ENCODE measurements around the gene KLHL30. TPM values are rescaled to one million over a fixed set of nuclear protein-coding genes. Genes with fewer than 3 reads are reported as not detected.
A peak's percentile ranks its signal among the peaks of the same experiment; 100 is the strongest.

KLHL30 gene
- total RNA-seq, 2 donors from 2014 or later = not detected

- Mint-ChIP-seq H3K27ac (no peak overlapping the region), H3K9me3 (peaks cover 0 to 2% of the 10 kb centered on the region in 2 donors), H3K36me3 (no peaks in the 10 kb centered on the region)
- DNase-seq (ENCODE audit: low spot score in 2 of 2) (no peak), ATAC-seq (no peak)
Observed at GRCh38 chr2:238148981-238149380, 10.5 kb downstream of the KLHL30 start.

- no peak for ATAC-seq
Observed at GRCh38 chr2:238149841-238150572, 11.5 kb downstream of the KLHL30 start.

GRCh38 chr2:238150686-238151085, 12.2 kb downstream of the KLHL30 start:
- ATAC-seq = no peak
- peaks cover 0 to 8% of the 10 kb centered on the region in 2 donors for H3K9me3 Mint-ChIP-seq
- H3K27ac Mint-ChIP-seq = no peak overlapping the region
- no peaks in the 10 kb centered on the region for H3K36me3 Mint-ChIP-seq
- no peak for DNase-seq (ENCODE audit: low spot score in 2 of 2)

More at GRCh38 chr2:238149841-238150572, 11.5 kb downstream of the KLHL30 start:
- no peaks in the 10 kb centered on the region for H3K36me3 Mint-ChIP-seq
- DNase-seq (ENCODE audit: low spot score in 2 of 2) = no peak
- no peak overlapping the region for H3K27ac Mint-ChIP-seq
- peaks cover 0 to 8% of the 10 kb centered on the region in 2 donors for H3K9me3 Mint-ChIP-seq

- no peak overlapping the region for H3K27ac Mint-ChIP-seq
Observed at GRCh38 chr2:238151205-238151604, 12.7 kb downstream of the KLHL30 start.

GRCh38 chr2:238151628-238152235, 13.3 kb downstream of the KLHL30 start:
- peak in 1 of 2 donors; percentile 9 for ATAC-seq
- H3K9me3 Mint-ChIP-seq = peaks cover 0 to 8% of the 10 kb centered on the region in 2 donors
- H3K27ac Mint-ChIP-seq = no peak overlapping the region
- DNase-seq (ENCODE audit: low spot score in 2 of 2) = no peak
- H3K36me3 Mint-ChIP-seq = no peaks in the 10 kb centered on the region

More at GRCh38 chr2:238151205-238151604, 12.7 kb downstream of the KLHL30 start:
- H3K36me3 Mint-ChIP-seq = no peaks in the 10 kb centered on the region
- peaks cover 0 to 8% of the 10 kb centered on the region in 2 donors for H3K9me3 Mint-ChIP-seq
- ATAC-seq (no peak), DNase-seq (ENCODE audit: low spot score in 2 of 2) (no peak)

- no peak for DNase-seq (ENCODE audit: low spot score in 2 of 2)
- Mint-ChIP-seq H3K9me3 (peaks cover 0 to 8% of the 10 kb centered on the region in 2 donors), H3K36me3 (no peaks in the 10 kb centered on the region), H3K27ac (no peak overlapping the region)
- no peak for ATAC-seq
Observed at GRCh38 chr2:238152771-238153688, 14.6 kb downstream of the KLHL30 start.

GRCh38 chr2:238154570-238154969, 16.1 kb downstream of the KLHL30 start:
- H3K9me3 Mint-ChIP-seq = peaks cover 0 to 8% of the 10 kb centered on the region in 2 donors
- H3K36me3 Mint-ChIP-seq = no peaks in the 10 kb centered on the region
- no peak overlapping the region for H3K27ac Mint-ChIP-seq
- DNase-seq (ENCODE audit: low spot score in 2 of 2) (no peak), ATAC-seq (no peak)

GRCh38 chr2:238155051-238155760, 16.7 kb downstream of the KLHL30 start:
- no peaks in the 10 kb centered on the region for H3K36me3 Mint-ChIP-seq

GRCh38 chr2:238155761-238156694, 17.6 kb downstream of the KLHL30 start:
- Mint-ChIP-seq H3K36me3 (no peaks in the 10 kb centered on the region), H3K27ac (no peak overlapping the region), H3K9me3 (peaks cover 0 to 8% of the 10 kb centered on the region in 2 donors)
- ATAC-seq (no peak), DNase-seq (ENCODE audit: low spot score in 2 of 2) (no peak)

More at GRCh38 chr2:238155051-238155760, 16.7 kb downstream of the KLHL30 start:
- H3K27ac Mint-ChIP-seq = no peak overlapping the region
- peaks cover 0 to 8% of the 10 kb centered on the region in 2 donors for H3K9me3 Mint-ChIP-seq
- ATAC-seq (no peak), DNase-seq (ENCODE audit: low spot score in 2 of 2) (no peak)

- H3K27ac Mint-ChIP-seq = no peak overlapping the region
- no peak for DNase-seq (ENCODE audit: low spot score in 2 of 2)
- peaks cover 0 to 8% of the 10 kb centered on the region in 2 donors for H3K9me3 Mint-ChIP-seq
- H3K36me3 Mint-ChIP-seq = no peaks in the 10 kb centered on the region
- ATAC-seq = no peak
Observed at GRCh38 chr2:238157506-238158017, 19.1 kb downstream of the KLHL30 start.

- DNase-seq (ENCODE audit: low spot score in 2 of 2) (no peak), ATAC-seq (no peak)
- Mint-ChIP-seq H3K36me3 (no peaks in the 10 kb centered on the region), H3K27ac (no peak overlapping the region), H3K9me3 (peaks cover 0 to 8% of the 10 kb centered on the region in 2 donors)
Observed at GRCh38 chr2:238158018-238158508, 19.6 kb downstream of the KLHL30 start.

GRCh38 chr2:238158509-238159070, 20.1 kb downstream of the KLHL30 start, which contains the start of gene ERFE:
TSS of gene ERFE (plus strand) at chr2:238158970. CDS start at chr2:238159008, 38 bp downstream.
- Mint-ChIP-seq H3K9me3 (peaks cover 0 to 8% of the 10 kb centered on the region in 2 donors), H3K36me3 (no peaks in the 10 kb centered on the region), H3K27ac (no peak within 1 kb of the TSS)
- DNase-seq (ENCODE audit: low spot score in 2 of 2) (peak in 1 of 2 donors; percentile 80), ATAC-seq (peak; percentile 70 to 79)

- DNase-seq (ENCODE audit: low spot score in 2 of 2) (peak in 1 of 2 donors; percentile 43), ATAC-seq (peak; percentile 55 to 64)
- Mint-ChIP-seq H3K9me3 (peaks cover 0 to 5% of the 10 kb centered on the region in 2 donors), H3K36me3 (no peaks in the 10 kb centered on the region), H3K27ac (no peak overlapping the region)
Observed at GRCh38 chr2:238159071-238159539, 20.6 kb downstream of the KLHL30 start.

- Mint-ChIP-seq H3K36me3 (peaks cover 0 to under 1% of the 10 kb centered on the region in 2 donors), H3K27ac (no peak overlapping the region), H3K9me3 (no peaks in the 10 kb centered on the region)
- ATAC-seq (no peak), DNase-seq (ENCODE audit: low spot score in 2 of 2) (no peak)
Observed at GRCh38 chr2:238159661-238160205, 21.3 kb downstream of the KLHL30 start.

All from activated naive CD4-positive, alpha-beta T cell treated with anti-CD3 and anti-CD28 coated beads, Interleukin-2, amount 50 U/mL, for 72 hours (primary cell).